AG09309 (cell line): Measurements from ENCODE around the gene ENKD1.

Experiments
- DNase-seq: peaks from one replicate; pipeline ENCODE4 v3.0.0-alpha.2; 2010; ENCODE audit warnings: low read depth
- H3K4me3 ChIP-seq: 2 replicates; pipeline ENCODE4 v1.5.1; 2011; ENCODE audit warnings: mild to moderate bottlenecking, low read depth, low read length, moderate library complexity; ENCODE audit not compliant: control insufficient read depth
- CTCF ChIP-seq: IDR thresholded peaks from 2 replicates; pipeline ENCODE4 v1.5.1; 2011; ENCODE audit warnings: mild to moderate bottlenecking, low read depth, low read length, inconsistent platforms; ENCODE audit not compliant: insufficient read depth, control insufficient read depth; ENCODE audit errors: missing control alignments

Gene ENKD1

GRCh38 chr16:67647681-67648080 is 18.9 kb downstream of the ENKD1 start:
- no peak overlapping the region for H3K4me3 ChIP-seq
- TF ChIP-seq CTCF = no peak
- no peak for DNase-seq

- DNase-seq = no peak
- TF ChIP-seq CTCF = no peak
- no peak overlapping the region for H3K4me3 ChIP-seq
Measured at GRCh38 chr16:67647111-67647651, 19.4 kb downstream of the ENKD1 start.

- DNase-seq = no peak
- TF ChIP-seq CTCF = no peak
- no peak overlapping the region for H3K4me3 ChIP-seq
Measured at GRCh38 chr16:67645397-67646121, 21.0 kb downstream of the ENKD1 start.

GRCh38 chr16:67644038-67644437 is 22.5 kb downstream of the ENKD1 start:
- H3K4me3 ChIP-seq = no peak overlapping the region
- TF ChIP-seq CTCF = no peak
- no peak for DNase-seq

GRCh38 chr16:67641779-67642708 is 24.5 kb downstream of the ENKD1 start:
- no peak overlapping the region for H3K4me3 ChIP-seq
- peak; percentile 7 for TF ChIP-seq CTCF
- DNase-seq = no peak

GRCh38 chr16:67637625-67638024 is 28.9 kb downstream of the ENKD1 start:
- no peak for TF ChIP-seq CTCF
- DNase-seq = no peak
- no peak overlapping the region for H3K4me3 ChIP-seq
